ENCODE measurements around the gene RNF168. TPM values are rescaled to one million over a fixed set of nuclear protein-coding genes. Genes with fewer than 3 reads are reported as not detected.
A peak's percentile ranks its signal among the peaks of the same experiment; 100 is the strongest.
"Not testable (repeated sequence)": the region's sequence is repeated elsewhere in the genome, so short reads cannot be mapped to it uniquely, and the experiment has no call there.

Gene RNF168
- total RNA-seq, 2 donors from 2014 or later, result 17.6 to 22.1 TPM

- intact Hi-C loops (cut with DNase I), result no loop called here
- ATAC-seq, result no peak
- no peak for DNase-seq
Measured at GRCh38 chr3:196496183-196496582, 7.4 kb downstream of the RNF168 start.

- intact Hi-C loops (cut with DNase I), result no loop called here
- DNase-seq (no peak), ATAC-seq (no peak)
Measured at GRCh38 chr3:196493292-196493691, 10.3 kb downstream of the RNF168 start.

- DNase-seq, result no peak
- ATAC-seq, result no peak
- intact Hi-C loops (cut with DNase I), result no loop called here
Measured at GRCh38 chr3:196492080-196492479, 11.5 kb downstream of the RNF168 start.

GRCh38 chr3:196489747-196490146 lies 13.8 kb downstream of the RNF168 start:
- intact Hi-C loops (cut with DNase I), result no loop called here
- DNase-seq, result no peak
- no peak for ATAC-seq

GRCh38 chr3:196486263-196486662 lies 17.3 kb downstream of the RNF168 start:
- DNase-seq (no peak), ATAC-seq (no peak)
- intact Hi-C loops (cut with DNase I), result no loop called here

- DNase-seq (no peak), ATAC-seq (no peak)
- intact Hi-C loops (cut with DNase I), result no loop called here
Measured at GRCh38 chr3:196477678-196478077, 25.9 kb downstream of the RNF168 start.

GRCh38 chr3:196472286-196472685 lies 31.3 kb downstream of the RNF168 start:
- intact Hi-C loops (cut with DNase I), result no loop called here
- DNase-seq (no peak), ATAC-seq (no peak)

- intact Hi-C loops (cut with DNase I), result no loop called here
- ATAC-seq, result no peak
- no peak for DNase-seq
Measured at GRCh38 chr3:196471551-196471950, 32.0 kb downstream of the RNF168 start.

- DNase-seq; intact Hi-C loops (cut with DNase I); ATAC-seq: not testable (repeated sequence)
Measured at GRCh38 chr3:196470182-196470581, 33.4 kb downstream of the RNF168 start.

- DNase-seq (no peak), ATAC-seq (no peak)
- intact Hi-C loops (cut with DNase I), result no loop called here
Measured at GRCh38 chr3:196463804-196464203, 39.8 kb downstream of the RNF168 start.

- no peak for ATAC-seq
- intact Hi-C loops (cut with DNase I), result no loop called here
Measured at GRCh38 chr3:196463478-196463756, 40.2 kb downstream of the RNF168 start.

GRCh38 chr3:196462680-196463477 lies 40.7 kb downstream of the RNF168 start:
- ATAC-seq; intact Hi-C loops (cut with DNase I): not testable (repeated sequence)

More at GRCh38 chr3:196463478-196463756, 40.2 kb downstream of the RNF168 start:
- no peak for DNase-seq

GRCh38 chr3:196458063-196458462 lies 45.5 kb downstream of the RNF168 start:
- intact Hi-C loops (cut with DNase I), result no loop called here
- ATAC-seq, result no peak
- no peak for DNase-seq

More at GRCh38 chr3:196462680-196463477, 40.7 kb downstream of the RNF168 start:
- DNase-seq, result not testable (repeated sequence)

GRCh38 chr3:196457470-196457869 lies 46.1 kb downstream of the RNF168 start:
- intact Hi-C loops (cut with DNase I); ATAC-seq; DNase-seq: not testable (repeated sequence)

- peak in 1 of 2 donors; percentile 37 for ATAC-seq
- intact Hi-C loops (cut with DNase I), result no loop called here
- DNase-seq, result no peak
Measured at GRCh38 chr3:196454935-196455334, 48.6 kb downstream of the RNF168 start.

- ATAC-seq; intact Hi-C loops (cut with DNase I); DNase-seq: not testable (repeated sequence)
Measured at GRCh38 chr3:196445391-196445790, 58.2 kb downstream of the RNF168 start.

GRCh38 chr3:196444500-196444894 lies 59.1 kb downstream of the RNF168 start:
- ATAC-seq (no peak), DNase-seq (no peak)
- intact Hi-C loops (cut with DNase I), result no loop called here

- DNase-seq (no peak), ATAC-seq (no peak)
- intact Hi-C loops (cut with DNase I), result no loop called here
Measured at GRCh38 chr3:196440696-196441095, 62.9 kb downstream of the RNF168 start.

GRCh38 chr3:196440041-196440537 lies 63.5 kb downstream of the RNF168 start:
- intact Hi-C loops (cut with DNase I), result no loop called here
- peak in 1 of 2 donors; percentile 50 for ATAC-seq
- DNase-seq, result peak; percentile 37

- ATAC-seq, result peak; percentile 97 to 99
- intact Hi-C loops (cut with DNase I), result loop anchor here in 1 of 2 donors (5.0 kb wide), 1 partner anchor 70 kb away; the partner anchor contains the start of gene RNF168
- DNase-seq, result peak; percentile 94
Measured at GRCh38 chr3:196432137-196432879, 71.3 kb downstream of the RNF168 start, which contains the start of gene UBXN7. TSS of gene UBXN7 (minus strand) at chr3:196432427. CDS start at chr3:196432399, 28 bp downstream.

All from left cardiac atrium (tissue), 4 donors.